ENCODE data around the gene RAP1B. TPM values are rescaled to one million over a fixed set of nuclear protein-coding genes. Genes with fewer than 3 reads are reported as not detected.
"Not testable (repeated sequence)": the region's sequence is repeated elsewhere in the genome, so short reads cannot be mapped to it uniquely, and the experiment has no call there.

The RAP1B gene
- total RNA-seq, 1 experiment from 2014 or later = 180 TPM

- intact Hi-C loops (cut with micrococcal nuclease) = no loop called here
- no peak overlapping the region for H3K4me3 Mint-ChIP-seq (ENCODE audit: unreplicated experiment)
- no peak for DNase-seq (ENCODE audit: unreplicated experiment)
- no peaks in the 10 kb centered on the region for H3K4me1 Mint-ChIP-seq (ENCODE audit: insufficient read depth, unreplicated experiment)
- BruUV-seq (replicated peaks) = no TSS peak
- POLR2A ChIA-PET = interaction anchor here (0.7 kb wide), 1 partner anchor 169 kb away, joined by 4 read pairs; no protein-coding TSS in a partner anchor
- H3K27ac Mint-ChIP-seq (ENCODE audit: low read depth, unreplicated experiment) = no peak overlapping the region
- H3K27me3 Mint-ChIP-seq (ENCODE audit: insufficient read depth, unreplicated experiment) = no peaks in the 10 kb centered on the region
- no peak for TF ChIP-seq CTCF (IDR thresholded peaks at IDR 0.05; ENCODE audit: unreplicated experiment)
- CTCF ChIA-PET = interaction anchor here (0.8 to 1.1 kb wide), 2 partner anchors 9 to 317 kb away, joined by 3 read pairs; no protein-coding TSS in a partner anchor
- H3K36me3 Mint-ChIP-seq (ENCODE audit: insufficient read depth, unreplicated experiment) = peaks cover 11% of the 10 kb centered on the region
- no peaks in the 10 kb centered on the region for H3K9me3 Mint-ChIP-seq (ENCODE audit: unreplicated experiment)
Measured at GRCh38 chr12:68671179-68671578, 60.5 kb downstream of the RAP1B start.

DNA sequence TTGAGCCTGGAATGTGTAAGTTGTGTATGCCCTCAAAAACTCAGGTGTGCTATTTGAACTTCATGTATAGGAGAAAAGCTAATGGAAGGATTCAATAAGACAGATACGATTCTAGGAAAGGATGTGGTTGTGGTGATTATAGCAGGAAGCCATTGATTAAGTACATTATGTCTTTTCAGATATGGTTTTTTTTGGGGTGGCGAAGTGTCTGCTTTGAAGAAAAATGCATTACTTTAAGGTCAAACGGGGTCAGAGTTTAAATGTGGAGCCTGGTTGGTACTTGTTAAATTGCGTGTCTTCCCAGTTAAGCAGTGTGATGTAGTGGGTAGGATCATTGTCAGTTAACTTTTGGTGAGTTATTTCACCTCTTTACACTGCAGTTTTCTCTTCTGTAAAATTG is 63.1 kb downstream of the RAP1B start:
- Mint-ChIP-seq H3K27me3 (ENCODE audit: insufficient read depth, unreplicated experiment) (no peaks in the 10 kb centered on the region), H3K36me3 (ENCODE audit: insufficient read depth, unreplicated experiment) (no peaks in the 10 kb centered on the region), H3K4me3 (ENCODE audit: unreplicated experiment) (no peak overlapping the region), H3K9me3 (ENCODE audit: unreplicated experiment) (no peaks in the 10 kb centered on the region), H3K4me1 (ENCODE audit: insufficient read depth, unreplicated experiment) (peaks cover 6% of the 10 kb centered on the region), H3K27ac (ENCODE audit: low read depth, unreplicated experiment) (no peak overlapping the region)
- BruUV-seq (replicated peaks) = no TSS peak
- intact Hi-C loops (cut with micrococcal nuclease) = no loop called here
- no peak for DNase-seq (ENCODE audit: unreplicated experiment)
- no peak for TF ChIP-seq CTCF (IDR thresholded peaks at IDR 0.05; ENCODE audit: unreplicated experiment)
- ChIA-PET POLR2A (no interaction called here), CTCF (no interaction called here)

- no peaks in the 10 kb centered on the region for H3K27me3 Mint-ChIP-seq (ENCODE audit: insufficient read depth, unreplicated experiment)
- peaks cover 6% of the 10 kb centered on the region for H3K4me1 Mint-ChIP-seq (ENCODE audit: insufficient read depth, unreplicated experiment)
- TF ChIP-seq CTCF (IDR thresholded peaks at IDR 0.05; ENCODE audit: unreplicated experiment) = no peak
- ChIA-PET POLR2A (interaction anchor here (2.6 kb wide), 1 partner anchor 315 kb away, joined by 6 read pairs; no protein-coding TSS in a partner anchor), CTCF (no interaction called here)
- no peak overlapping the region for H3K27ac Mint-ChIP-seq (ENCODE audit: low read depth, unreplicated experiment)
- BruUV-seq (replicated peaks) = no TSS peak
- DNase-seq (ENCODE audit: unreplicated experiment) = no peak
- H3K36me3 Mint-ChIP-seq (ENCODE audit: insufficient read depth, unreplicated experiment) = no peaks in the 10 kb centered on the region
- intact Hi-C loops (cut with micrococcal nuclease) = no loop called here
- no peaks in the 10 kb centered on the region for H3K9me3 Mint-ChIP-seq (ENCODE audit: unreplicated experiment)
- no peak overlapping the region for H3K4me3 Mint-ChIP-seq (ENCODE audit: unreplicated experiment)
Measured at GRCh38 chr12:68674376-68674775, 63.7 kb downstream of the RAP1B start.

GRCh38 chr12:68675101-68675842 is 64.6 kb downstream of the RAP1B start:
- Mint-ChIP-seq H3K9me3 (ENCODE audit: unreplicated experiment) (no peaks in the 10 kb centered on the region), H3K27me3 (ENCODE audit: insufficient read depth, unreplicated experiment) (no peaks in the 10 kb centered on the region), H3K4me3 (ENCODE audit: unreplicated experiment) (no peak overlapping the region), H3K36me3 (ENCODE audit: insufficient read depth, unreplicated experiment) (no peaks in the 10 kb centered on the region), H3K4me1 (ENCODE audit: insufficient read depth, unreplicated experiment) (peaks cover 6% of the 10 kb centered on the region), H3K27ac (ENCODE audit: low read depth, unreplicated experiment) (no peak overlapping the region)
- ChIA-PET POLR2A (interaction anchor here (0.7 to 2.6 kb wide), 3 partner anchors 18 to 316 kb away, joined by 4 to 7 read pairs (median 6); partner anchors contain the start of gene RAP1B), CTCF (interaction anchor here (0.7 kb wide), 1 partner anchor 915 kb away, joined by 4 read pairs; no protein-coding TSS in a partner anchor)
- no peak for DNase-seq (ENCODE audit: unreplicated experiment)
- intact Hi-C loops (cut with micrococcal nuclease) = no loop called here
- BruUV-seq (replicated peaks) = no TSS peak
- no peak for TF ChIP-seq CTCF (IDR thresholded peaks at IDR 0.05; ENCODE audit: unreplicated experiment)

- H3K27me3 Mint-ChIP-seq (ENCODE audit: insufficient read depth, unreplicated experiment); H3K9me3 Mint-ChIP-seq (ENCODE audit: unreplicated experiment); DNase-seq (ENCODE audit: unreplicated experiment); BruUV-seq (replicated peaks); intact Hi-C loops (cut with micrococcal nuclease); H3K36me3 Mint-ChIP-seq (ENCODE audit: insufficient read depth, unreplicated experiment); H3K4me1 Mint-ChIP-seq (ENCODE audit: insufficient read depth, unreplicated experiment): not testable (repeated sequence)
- peak overlapping the region; percentile 92 for H3K27ac Mint-ChIP-seq (ENCODE audit: low read depth, unreplicated experiment)
- CTCF ChIA-PET = interaction anchor here (0.6 kb wide), 1 partner anchor 14 kb away, joined by 3 read pairs; no protein-coding TSS in a partner anchor
- POLR2A ChIA-PET = interaction anchor here (1.1 to 2.6 kb wide), 6 partner anchors 9 to 345 kb away, joined by 3 to 7 read pairs (median 4); partner anchors contain the start of genes MDM1, NUP107 and RAP1B
- H3K4me3 Mint-ChIP-seq (ENCODE audit: unreplicated experiment) = peak overlapping the region; percentile 74
Measured at GRCh38 chr12:68676854-68677253, 66.2 kb downstream of the RAP1B start.

Measured in MCF 10A (cell line).